CD4-positive, alpha-beta T cell treated with Interleukin-17A for 4 hours (primary cell): ENCODE measurements around the gene UBAP1.
A peak's percentile ranks its signal among the peaks of the same experiment; 100 is the strongest.
"Not testable (repeated sequence)": the region's sequence is repeated elsewhere in the genome, so short reads cannot be mapped to it uniquely, and the experiment has no call there.

Experiments used
- DNase-seq: peaks from one replicate; pipeline ENCODE4 v3.0.0-alpha.2; 2020; ENCODE audit warnings: mixed read lengths

UBAP1 gene

DNA sequence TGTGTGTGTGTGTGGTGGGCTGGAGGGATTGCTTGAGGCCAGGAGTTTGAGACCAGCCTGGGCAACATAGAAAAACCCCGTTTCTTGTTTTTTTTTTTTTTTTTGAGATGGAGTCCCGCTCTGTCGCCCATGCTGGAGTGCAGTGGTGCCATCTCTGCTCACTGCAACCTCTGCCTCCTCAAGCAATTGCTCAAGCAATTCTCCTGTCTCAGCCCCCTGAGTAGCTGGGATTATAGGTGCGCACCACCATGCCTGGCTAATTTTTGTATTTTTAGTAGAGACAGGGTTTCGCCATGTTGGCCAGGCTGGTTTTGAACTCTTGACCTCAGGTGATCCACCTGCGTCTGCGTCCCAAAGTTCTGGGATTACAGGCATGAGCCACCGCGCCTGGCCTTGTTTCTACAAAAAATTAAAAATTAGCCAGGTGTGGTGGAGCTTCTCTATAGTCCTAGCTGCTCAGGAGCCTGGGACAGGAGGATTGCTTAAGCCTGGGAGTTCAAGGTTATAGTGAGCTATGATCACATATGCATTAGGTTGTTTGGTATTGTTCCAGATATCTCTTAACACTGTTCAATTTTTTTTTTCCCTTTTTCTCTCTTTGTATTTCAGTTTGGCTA, 47.4 kb downstream of the UBAP1 start:
- not testable (repeated sequence) for DNase-seq

DNA sequence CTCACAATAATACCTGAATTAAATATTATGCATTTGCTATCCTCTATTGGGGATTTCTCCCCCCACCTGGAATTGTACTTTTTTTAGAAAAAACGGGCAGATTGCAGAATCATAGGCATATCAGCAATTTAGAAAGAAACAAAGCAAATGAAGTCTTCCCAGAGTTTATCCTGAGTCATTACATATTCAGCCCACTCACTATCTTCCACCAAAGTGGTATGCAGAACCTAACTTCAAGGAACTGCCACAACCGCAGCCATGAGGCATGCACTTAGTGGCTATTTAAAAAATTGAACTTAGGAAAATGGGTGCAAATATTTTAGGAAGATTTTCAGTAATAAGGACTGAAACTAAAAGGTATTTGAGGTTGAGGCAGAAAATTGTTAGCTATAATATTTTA, 48.6 kb downstream of the UBAP1 start:
- no peak for DNase-seq

DNA sequence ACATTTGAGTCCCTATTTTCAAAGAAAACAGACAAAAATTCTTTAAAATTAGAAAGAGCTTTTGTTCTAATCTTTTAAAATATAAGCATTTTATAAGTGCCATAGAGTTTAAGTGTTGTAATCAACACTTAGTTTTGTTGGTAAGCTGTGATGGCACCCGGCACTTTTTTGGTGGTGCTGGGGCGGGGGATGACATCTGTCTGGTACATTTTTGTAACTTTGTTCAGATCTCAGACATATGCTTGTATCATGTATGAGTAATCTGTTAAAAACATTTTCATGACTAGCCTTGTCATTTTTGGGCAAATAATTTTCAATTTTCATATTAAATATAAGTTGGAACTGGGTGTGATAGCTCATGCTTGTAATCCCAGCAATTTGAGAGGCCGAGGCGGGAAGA, 51.7 kb downstream of the UBAP1 start:
- DNase-seq = no peak

DNA sequence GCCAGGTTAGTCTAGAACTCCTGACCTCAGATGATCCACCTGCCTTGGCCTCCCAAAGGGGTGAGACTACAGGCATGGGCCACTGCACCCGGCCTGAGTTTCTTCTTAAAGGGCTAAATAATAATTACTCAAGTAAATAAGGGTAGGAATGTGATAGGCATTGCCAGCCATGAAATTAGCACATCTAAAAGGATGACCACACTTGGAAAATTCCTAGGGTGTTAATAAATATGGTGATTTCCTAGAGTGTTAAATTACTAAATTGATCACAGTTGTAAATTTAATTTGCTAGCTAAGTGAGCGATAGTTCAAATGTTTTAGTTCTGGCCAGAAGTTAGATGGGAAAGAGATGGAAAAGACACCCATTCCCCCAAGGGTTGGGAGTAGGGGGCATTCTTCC, 53.4 kb downstream of the UBAP1 start:
- DNase-seq = no peak

DNA sequence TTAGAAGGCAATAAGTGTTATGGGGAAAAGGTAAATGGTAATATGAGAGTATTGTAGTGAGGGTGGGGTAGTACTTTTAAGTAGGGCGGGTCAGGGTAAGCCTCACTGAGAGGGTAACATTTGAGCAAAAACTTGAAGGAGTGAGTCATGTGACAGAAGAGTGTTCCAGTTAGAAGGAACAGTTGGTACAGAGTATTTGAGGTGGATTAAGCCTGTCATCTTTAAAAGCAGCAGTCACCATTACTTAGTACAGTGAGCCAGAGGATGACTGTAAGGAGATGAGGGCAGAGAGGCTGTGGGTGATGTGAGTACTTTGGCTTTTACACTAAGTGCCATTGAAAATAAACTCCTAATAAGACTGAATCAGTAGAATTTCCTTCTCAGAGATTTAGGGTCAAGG, 54.8 kb downstream of the UBAP1 start:
- no peak for DNase-seq

DNA sequence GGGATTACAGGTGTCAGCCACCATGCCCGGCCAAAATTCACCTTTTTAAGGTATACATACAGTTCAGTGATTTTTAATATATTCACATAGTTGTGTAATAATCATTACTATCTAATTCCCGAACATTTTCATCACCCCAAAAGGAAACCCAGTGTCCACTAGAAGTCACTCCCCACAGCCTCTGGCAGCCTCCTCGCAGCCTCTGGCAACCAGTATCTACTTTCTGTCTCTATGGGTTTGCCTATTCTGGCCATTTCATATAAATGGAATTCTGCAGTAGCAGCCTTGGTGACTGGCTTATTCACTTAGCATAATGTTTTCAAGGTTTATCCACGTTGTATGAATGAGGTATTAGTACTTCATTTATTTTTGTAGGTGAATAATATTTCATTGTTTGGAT, 59.0 kb downstream of the UBAP1 start:
- no peak for DNase-seq

DNA sequence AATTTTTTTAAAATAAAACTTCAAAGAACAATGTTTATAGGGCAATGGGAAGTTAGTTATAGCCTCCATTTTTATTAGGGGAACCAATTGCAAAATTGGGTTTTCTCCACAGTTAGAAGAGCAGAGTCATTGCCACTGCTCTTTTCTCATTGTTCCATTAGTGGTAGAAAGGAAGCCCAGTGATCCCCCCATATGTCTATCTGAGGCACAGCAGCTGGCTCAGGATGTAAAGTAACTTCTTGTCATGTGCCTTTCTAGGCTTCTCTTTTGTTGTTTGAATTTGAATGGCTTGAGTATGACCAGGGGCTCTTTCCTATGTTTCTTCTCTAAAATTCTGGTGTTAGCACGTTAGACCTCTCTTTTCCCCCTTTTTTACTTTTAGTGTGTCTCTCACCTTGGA, 61.2 kb downstream of the UBAP1 start:
- no peak for DNase-seq

DNA sequence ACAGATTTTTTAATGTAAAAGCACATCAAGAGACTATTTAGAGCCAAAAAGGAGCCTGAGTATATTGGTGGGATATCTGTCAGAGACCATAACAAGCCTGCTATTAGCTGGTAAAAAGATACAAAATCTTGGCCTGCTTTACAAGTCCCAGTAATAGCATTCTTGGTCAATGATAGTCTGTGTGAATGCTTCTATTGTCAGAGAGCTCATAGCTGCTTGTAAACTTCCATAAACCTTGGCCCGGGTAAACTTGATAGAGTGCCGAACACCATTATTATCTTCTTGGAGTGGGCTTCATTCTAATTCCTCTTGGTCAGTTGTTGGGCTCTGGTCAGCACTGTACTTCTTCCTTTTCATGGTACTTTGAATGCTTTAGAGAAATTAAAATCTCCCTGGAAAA, 64.0 kb downstream of the UBAP1 start:
- DNase-seq = no peak

DNA sequence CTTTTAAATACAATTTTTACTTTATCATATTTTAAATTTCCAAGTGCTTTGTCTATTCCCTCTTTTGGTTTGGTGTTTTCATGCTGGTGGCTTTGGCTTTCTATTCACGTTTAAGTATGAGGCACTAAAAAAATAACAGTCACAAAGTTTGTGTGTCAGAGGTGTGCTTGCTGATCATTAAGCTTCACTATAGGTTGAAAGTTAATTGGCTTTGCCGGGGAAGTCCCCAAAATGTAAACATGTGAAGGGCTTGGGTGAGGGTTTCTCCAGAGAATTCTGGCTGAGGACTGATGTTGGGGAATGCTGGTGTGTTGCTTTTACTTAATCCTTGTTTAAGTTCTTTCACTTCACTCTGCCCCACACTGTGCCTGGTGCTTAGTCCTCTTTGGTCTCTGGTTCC, 66.4 kb downstream of the UBAP1 start:
- DNase-seq = not testable (repeated sequence)

DNA sequence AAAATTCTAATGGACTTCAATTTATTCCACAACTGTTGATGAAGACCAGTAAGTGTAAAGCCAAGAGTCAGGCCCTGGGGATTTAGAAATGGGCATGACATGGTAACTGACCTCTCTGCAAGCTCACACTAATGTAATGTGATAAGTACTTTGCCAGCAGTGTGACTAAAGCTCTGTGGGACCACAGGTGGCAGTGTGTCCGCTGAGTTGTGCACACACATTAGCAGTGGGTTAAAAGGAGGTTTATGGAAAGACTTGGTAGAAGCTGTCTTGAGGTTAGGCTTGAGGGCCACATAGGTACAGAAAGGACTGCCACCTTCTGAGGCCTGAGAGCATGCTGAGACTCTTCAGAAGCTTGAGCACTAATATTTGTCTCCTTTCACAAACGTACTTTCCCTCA, 67.6 kb downstream of the UBAP1 start:
- DNase-seq = no peak

DNA sequence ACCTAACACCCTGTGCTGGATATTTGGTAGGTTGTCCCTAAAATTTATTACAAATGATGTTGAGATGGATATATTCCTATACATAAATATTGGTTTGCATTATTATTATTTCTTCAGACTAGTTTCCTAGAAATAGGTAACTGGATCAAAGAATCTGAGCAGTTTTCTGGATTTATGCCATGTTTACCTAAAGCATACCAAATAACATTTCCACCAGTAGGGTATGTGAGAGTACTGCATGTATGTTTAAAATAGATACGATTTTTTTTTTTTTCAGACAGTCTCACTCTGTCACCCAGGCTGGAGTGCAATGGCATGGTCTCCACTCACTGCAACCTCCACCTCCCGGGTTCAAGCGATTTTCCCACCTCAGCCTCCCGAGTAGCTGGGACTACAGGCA, 68.9 kb downstream of the UBAP1 start:
- not testable (repeated sequence) for DNase-seq

DNA sequence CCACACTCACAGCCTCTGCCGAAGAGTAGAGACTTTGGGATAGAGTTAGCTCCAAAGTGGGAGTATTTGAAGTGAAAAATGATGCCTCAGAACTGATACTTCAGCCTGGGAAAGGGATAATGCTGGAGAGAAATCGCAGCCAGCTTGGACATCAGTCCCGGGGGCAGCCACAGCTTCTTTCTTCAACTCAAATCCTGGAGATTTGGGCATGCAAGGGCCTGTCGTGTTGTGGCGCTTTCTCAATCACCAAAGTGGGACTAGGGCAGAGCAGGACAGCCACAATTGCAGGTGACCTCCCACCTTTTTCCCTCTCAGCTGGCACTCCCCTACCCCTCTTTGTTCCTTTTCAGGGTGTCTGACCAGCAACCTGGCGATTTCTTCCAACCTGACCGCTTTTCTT, 70.4 kb downstream of the UBAP1 start:
- DNase-seq = no peak

DNA sequence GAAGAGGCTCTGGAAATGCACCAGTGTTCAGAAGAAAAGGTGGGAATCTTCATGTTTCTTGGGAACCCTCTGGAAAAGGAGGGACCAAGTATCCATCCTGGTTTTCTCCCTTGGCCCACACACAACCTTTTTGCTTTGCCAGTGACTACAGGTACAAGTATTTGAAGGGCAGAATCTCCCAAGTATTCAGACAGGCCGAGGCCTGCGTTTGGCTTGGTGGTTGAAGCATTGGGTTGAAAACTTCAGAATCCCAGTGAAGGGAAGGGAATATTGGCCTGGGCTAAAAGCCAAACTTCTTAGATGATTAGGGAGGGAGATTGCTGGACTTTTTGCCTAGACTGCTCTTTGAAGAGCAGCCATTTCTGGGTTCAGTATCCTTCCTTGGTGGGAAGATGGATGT, 71.9 kb downstream of the UBAP1 start:
- DNase-seq = no peak

DNA sequence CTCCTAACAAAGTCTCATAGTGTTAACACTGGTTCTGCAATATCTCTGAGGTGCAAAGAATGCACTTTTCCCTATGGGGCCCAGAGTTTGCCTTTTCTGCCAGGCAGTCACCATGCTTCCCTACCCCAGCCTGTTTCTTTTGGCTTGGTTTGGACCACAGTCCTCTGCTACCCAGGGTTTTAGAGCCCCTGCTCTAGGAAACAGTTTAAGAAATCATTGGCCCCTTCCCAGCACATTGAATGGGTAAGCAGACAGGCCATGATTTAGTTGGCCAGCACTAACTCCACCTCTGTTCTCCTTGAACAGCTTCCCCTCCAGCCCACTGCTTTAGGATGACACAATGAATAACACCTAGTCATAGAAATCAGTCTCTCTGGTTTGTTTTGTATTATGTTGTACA, 73.2 kb downstream of the UBAP1 start:
- DNase-seq = no peak

DNA sequence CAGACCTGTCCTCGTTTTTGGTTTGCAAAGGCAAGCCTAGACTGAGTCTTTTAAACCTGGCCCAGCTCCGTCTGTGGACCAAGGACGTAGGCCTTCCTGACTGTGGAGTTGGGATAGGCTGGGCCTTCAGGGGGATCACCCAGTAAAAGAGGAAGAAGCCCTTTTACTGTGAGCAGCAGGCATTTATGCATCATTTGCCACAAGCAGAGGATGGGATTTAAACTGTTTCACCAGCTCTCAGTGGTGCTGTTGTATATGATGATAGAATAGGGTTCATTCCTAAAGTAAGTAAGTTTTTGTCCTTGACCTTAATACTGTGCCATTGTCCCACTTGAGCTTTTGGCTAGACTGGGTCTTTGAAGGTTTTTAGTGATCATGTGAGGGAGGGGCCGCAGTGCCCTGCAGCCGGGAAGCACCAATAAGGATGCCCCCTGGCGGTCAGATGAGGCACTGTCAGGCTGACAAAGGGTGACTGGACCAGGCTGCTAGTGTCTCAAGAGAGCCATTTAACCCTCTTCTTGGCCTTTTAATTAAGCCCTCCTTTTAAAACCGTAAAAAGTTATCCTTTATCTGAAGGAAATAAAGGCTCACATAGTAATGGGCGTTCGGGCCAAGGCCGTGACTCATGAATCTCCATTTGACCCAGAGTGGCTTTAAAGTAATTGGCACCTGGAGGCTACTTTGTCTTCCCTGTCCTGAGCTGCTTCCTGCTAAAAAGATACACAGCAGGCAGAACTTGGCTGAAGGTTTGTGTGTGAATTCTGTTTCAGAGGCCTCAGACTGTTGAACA, 74.0 kb downstream of the UBAP1 start:
- DNase-seq = peak; percentile 79

DNA sequence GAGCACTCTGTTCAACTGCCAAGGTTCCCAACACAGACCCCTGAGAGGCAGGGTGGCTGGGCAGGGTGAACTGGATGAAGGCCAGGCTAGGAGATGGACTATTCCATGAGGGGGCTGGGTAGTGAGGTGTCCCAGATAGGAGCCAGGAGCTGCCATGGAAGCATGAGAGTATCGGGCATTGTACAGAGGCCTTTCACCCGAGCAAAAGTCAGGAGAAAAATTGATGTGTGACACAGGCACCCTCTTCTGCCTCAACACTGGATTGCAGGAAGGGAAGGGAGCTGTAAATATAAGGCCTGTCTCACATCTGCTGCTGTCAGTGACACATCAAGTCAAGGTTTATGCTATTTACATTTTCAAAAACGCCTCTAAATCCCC, 74.6 kb downstream of the UBAP1 start:
- no peak for DNase-seq

DNA sequence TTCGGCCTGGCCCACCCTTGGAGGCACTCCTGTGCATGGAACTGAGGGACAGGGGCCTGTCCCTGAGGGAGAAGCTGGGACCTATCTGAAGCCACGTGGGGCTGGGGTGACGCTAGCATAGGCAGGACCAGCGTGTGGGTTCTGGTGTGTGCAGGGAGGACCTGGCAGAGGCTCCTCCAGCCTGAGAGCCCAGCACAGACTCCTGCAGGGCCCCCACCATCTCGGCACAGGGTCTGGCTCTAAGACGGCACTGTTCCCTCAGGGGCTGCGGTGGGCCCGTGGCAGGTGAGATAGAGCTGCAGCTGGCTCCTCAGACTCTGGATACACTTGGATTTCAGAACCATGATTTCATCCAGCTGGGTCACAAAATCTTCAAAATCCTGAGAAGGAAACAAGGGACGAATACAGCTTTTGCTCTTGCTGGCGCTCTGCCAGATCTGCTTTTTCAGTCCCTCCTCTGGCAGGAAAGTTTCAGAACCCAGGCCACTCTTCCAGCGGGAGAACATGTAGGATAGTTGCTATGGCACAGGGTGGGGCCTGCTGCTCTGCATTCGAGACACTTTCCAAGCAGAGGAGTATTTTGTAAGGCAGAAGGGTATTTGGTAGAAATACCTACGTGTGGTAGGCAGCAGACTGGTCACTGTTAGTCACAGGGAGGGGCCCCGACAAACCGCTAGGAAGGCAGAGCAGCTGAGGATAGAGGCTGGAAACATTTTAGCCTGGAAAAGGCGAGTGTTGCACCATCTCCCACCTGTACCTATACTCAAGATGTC, 75.5 kb downstream of the UBAP1 start:
- DNase-seq = no peak

DNA sequence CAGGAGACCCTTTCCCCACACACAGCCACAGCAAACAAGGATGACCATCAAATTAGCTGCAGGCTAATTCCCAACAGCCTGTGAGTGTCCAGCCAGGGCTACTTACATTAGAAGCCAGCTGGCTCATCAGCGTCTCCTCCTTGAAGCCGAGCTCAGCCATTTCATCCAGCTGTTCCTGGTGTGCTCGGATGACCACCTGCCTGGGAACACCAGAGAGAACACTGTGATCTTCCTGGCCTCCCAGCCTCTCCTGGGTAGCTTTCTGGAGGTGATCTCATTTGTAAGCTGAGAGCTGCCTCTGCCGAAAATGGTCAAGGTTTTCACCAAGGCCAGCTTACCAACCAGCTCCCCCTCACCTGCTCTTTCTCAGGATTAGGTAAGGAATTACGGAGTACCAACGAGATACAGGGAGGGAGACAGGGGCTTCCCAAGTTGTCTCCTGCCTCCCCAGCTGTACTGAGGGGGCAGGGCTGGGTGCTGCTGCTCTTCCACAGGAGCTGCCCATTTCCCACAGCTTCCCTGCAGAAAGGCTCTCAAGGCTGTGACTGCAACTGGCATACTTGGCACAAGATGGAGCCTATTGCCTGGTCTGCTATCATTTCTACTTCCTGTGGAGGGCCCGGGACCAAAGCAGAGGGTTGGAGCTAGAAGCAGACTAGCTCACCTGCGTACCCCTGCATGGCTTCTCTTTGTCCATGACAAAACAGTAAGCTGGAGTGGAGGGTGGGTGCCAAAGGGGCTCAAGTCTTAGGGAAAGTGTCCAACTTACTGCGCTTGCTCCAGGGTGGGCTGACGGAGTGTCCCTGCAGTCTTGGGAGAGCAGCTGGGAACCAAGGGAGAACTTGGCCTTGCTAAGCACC, 76.4 kb downstream of the UBAP1 start:
- no peak for DNase-seq

DNA sequence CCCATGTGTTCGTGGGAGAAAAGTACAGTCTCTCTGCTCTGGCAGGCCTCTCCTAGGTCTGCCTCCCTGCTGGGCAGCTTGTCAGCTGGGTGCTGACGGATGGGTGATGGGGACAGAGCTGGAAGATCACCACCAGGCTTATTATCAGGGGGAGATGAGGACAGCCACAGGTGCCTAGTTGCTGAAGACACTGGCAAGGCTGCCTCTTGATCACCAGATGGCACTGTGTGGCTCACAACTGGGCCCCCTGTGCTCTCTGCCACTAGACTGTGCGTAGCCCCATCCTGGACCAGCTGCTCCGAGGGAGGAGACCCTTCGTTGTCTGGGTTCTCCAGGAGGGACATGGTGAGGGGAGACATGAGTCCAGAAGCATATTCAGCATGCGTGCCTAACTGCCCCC, 77.3 kb downstream of the UBAP1 start:
- DNase-seq = peak; percentile 25

DNA sequence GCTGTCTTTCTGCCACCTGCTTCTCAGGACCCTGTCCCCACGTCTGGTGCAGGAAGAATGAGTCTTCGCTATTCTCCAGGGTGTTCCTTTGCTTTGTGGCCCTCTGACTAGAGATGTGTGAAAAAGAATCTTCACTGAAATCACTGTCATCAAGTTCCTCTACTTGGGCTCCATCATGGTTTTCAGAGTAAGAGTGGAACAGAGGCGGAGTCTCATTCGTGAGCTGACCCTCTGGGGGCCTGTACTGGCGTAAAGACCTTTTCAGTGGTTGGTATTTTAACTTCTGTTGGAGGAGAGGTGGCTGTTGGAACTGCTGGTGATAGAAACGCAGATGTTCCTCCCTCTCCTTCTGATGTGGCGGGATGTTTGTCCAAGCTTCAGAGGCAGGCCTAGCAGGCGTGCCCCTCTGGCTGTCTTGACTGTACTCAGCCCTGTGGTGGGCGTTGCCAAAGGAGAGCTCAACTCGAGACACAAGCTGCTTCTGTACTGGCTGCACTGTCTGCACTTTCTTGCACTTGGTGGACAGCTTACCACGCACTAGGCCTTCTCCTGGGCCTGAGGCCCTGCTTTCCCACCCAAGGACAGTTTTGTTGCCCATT, 78.2 kb downstream of the UBAP1 start:
- peak; percentile 27 for DNase-seq

DNA sequence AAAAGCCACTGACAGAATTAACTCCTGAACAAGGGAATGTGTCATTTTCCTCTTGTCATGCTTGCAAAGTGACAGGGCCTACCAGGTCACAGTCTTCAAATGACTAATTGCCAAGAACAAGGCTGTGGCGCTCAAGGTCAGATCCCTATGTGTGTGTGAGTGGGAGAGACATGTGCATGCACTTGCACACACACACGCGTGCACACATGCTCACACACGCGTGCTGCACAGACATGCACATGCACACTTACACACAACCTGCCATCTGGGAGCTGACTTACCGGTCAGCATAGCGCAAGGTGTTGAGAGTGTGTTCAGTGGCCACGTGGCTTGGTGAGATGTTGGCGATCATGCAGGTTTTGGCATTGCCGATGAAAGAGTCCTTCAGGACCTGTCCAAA, 80.5 kb downstream of the UBAP1 start:
- DNase-seq = no peak

DNA sequence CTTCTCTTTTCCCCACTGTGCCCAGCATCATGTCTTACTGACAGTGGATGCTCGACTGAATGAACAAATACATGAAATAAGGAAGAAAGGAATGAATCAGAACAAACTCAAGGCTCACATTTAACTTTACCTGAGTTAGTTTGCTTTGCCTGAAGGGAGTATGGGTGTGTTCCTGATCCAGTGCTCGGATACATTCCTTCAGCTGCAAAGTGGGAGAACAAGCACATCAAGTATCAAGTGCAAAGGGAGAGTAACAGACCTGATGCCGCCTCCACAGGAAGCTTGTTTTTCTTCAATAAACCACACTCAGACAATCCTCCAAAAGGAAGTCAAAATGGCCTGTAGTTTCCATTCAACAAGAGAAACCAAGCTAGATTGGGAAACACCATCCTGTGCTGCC, 84.1 kb downstream of the UBAP1 start:
- no peak for DNase-seq

DNA sequence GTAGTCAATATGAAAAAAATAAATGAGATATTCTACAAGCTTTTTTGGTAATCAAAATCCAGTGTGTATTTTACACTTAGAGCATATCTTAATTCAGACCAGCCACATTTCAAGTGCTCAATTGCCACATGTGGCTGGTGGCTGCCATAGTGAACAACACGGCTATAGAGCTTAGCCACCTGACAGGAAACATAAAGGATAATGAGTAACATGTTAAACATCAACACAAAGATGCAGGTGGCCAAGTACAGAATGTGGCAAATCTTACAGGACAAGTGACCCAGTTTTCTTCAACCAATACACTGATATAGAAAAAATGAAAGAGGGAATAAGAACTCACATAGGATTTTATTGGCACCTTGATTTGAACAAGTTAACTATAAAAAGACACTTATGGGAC, 88.8 kb downstream of the UBAP1 start:
- no peak for DNase-seq
